Measurements from ENCODE around the gene FGD5.

FGD5 gene

DNA sequence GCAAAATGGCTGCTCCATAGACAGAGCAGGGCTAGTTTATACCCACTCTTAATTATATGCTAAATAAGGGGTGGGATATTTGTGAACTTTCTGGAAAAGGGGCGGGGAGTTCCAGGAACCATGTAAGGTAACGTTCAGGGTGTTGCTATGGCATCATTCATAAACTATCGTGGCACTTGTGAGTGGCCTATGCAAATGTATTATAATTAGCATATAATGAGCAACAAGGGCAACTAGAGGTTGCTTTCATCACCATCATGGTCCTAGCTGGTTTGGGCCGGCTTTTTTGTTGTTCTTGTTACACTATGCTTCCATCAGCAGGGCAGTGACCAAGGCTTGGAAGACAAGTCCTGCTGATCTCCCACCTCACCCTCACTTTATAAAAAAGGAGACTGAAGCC lies 43.2 kb upstream of the FGD5 start:
- Histone ChIP-seq H3K9me2 (ENCODE audit: low read depth, low read length) (no peaks in the 10 kb centered on the region), H3K79me2 (ENCODE audit: insufficient read depth, low read length) (no peaks in the 10 kb centered on the region)

DNA sequence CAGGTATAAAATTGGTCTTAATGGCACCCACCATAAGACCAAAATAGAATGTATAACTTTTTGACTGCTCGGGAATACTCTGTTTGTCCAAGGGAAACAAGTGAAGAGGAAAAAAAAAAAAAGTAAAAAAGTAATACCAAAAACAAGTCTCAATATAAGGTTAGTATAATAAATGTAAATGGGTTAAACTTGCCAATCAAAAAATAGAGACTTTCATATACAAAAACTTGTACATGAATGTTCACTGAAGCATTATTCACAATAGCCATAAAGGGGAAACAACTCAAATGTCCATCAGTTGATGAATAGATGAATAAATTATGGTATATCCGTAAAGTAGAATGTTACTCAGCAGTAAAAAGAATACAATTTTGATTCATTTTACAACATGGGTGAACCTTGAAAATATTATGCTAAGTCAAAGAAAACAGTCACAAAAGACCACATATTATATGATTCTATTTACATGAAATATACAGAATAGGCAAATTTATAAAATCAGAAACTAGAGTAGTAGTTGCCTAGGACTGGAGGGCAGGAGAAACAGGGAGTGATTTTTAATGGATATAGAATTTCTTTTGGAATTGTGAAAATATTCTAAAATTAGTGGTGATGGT lies 39.6 kb upstream of the FGD5 start:
- no peaks in the 10 kb centered on the region for H3K27me3 ChIP-seq (ENCODE audit: insufficient read depth, low read length)
- peaks cover 32% of the 10 kb centered on the region for H3K4me1 ChIP-seq (ENCODE audit: insufficient read depth, low read length, severe bottlenecking)
- no peak overlapping the region for H3K4me2 ChIP-seq (ENCODE audit: low read length)
- H4K20me1 ChIP-seq (ENCODE audit: insufficient read depth, low read length) = no peaks in the 10 kb centered on the region
- H3K9ac ChIP-seq (ENCODE audit: low read length) = no peak overlapping the region
- no peaks in the 10 kb centered on the region for H3K9me2 ChIP-seq (ENCODE audit: low read depth, low read length)
- no peaks in the 10 kb centered on the region for H3K79me2 ChIP-seq (ENCODE audit: insufficient read depth, low read length)
- 0 out of 2 replicates have a peak, but pooled peaks cover 3% of the 10 kb centered on the region for H3K9me3 ChIP-seq (ENCODE audit: low read length)
- no peak overlapping the region for H3K4me3 ChIP-seq (ENCODE audit: low read depth, low read length, poor library complexity, severe bottlenecking)
- TF ChIP-seq, protein P1, sequence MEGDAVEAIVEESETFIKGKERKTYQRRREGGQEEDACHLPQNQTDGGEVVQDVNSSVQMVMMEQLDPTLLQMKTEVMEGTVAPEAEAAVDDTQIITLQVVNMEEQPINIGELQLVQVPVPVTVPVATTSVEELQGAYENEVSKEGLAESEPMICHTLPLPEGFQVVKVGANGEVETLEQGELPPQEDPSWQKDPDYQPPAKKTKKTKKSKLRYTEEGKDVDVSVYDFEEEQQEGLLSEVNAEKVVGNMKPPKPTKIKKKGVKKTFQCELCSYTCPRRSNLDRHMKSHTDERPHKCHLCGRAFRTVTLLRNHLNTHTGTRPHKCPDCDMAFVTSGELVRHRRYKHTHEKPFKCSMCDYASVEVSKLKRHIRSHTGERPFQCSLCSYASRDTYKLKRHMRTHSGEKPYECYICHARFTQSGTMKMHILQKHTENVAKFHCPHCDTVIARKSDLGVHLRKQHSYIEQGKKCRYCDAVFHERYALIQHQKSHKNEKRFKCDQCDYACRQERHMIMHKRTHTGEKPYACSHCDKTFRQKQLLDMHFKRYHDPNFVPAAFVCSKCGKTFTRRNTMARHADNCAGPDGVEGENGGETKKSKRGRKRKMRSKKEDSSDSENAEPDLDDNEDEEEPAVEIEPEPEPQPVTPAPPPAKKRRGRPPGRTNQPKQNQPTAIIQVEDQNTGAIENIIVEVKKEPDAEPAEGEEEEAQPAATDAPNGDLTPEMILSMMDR (IDR thresholded peaks at IDR 0.05; ENCODE audit: low read length) = no peak
- no peak for TF ChIP-seq EZH2 (IDR thresholded peaks at IDR 0.05; ENCODE audit: borderline replicate concordance, low read length)
- no peaks in the 10 kb centered on the region for H3K36me3 ChIP-seq (ENCODE audit: insufficient read depth, low read length)
- H3K27ac ChIP-seq (ENCODE audit: low read depth, low read length, poor library complexity, severe bottlenecking) = no peak overlapping the region
- H2AFZ ChIP-seq (ENCODE audit: low read length) = no peak overlapping the region
- no peaks in the 10 kb centered on the region for H3F3A ChIP-seq (ENCODE audit: insufficient read depth, low read length)

More for the DNA sequence above, 43.2 kb upstream of the FGD5 start:
- Histone ChIP-seq H3K36me3 (ENCODE audit: insufficient read depth, low read length) (no peaks in the 10 kb centered on the region), H3K9ac (ENCODE audit: low read length) (no peak overlapping the region), H3K4me3 (ENCODE audit: low read depth, low read length, poor library complexity, severe bottlenecking) (no peak overlapping the region), H3K9me3 (ENCODE audit: low read length) (0 out of 2 replicates have a peak, but pooled peaks cover 3% of the 10 kb centered on the region), H3K27me3 (ENCODE audit: insufficient read depth, low read length) (no peaks in the 10 kb centered on the region), H2AFZ (ENCODE audit: low read length) (no peak overlapping the region), H3F3A (ENCODE audit: insufficient read depth, low read length) (no peaks in the 10 kb centered on the region), H3K4me1 (ENCODE audit: insufficient read depth, low read length, severe bottlenecking) (peaks cover 45% of the 10 kb centered on the region), H3K4me2 (ENCODE audit: low read length) (no peak overlapping the region), H4K20me1 (ENCODE audit: insufficient read depth, low read length) (no peaks in the 10 kb centered on the region), H3K27ac (ENCODE audit: low read depth, low read length, poor library complexity, severe bottlenecking) (peak overlapping the region; percentile 21)
- TF ChIP-seq, protein P1 (IDR thresholded peaks at IDR 0.05; ENCODE audit: low read length) = no peak
- TF ChIP-seq EZH2 (IDR thresholded peaks at IDR 0.05; ENCODE audit: borderline replicate concordance, low read length) = no peak

- Histone ChIP-seq H3K9ac (ENCODE audit: low read length) (no peak overlapping the region), H3K4me2 (ENCODE audit: low read length) (no peak overlapping the region), H3K27ac (ENCODE audit: low read depth, low read length, poor library complexity, severe bottlenecking) (peak overlapping the region; percentile 35)
Observed at GRCh38 chr3:14780927-14781507, 37.7 kb upstream of the FGD5 start.

More at GRCh38 chr3:14780927-14781507, 37.7 kb upstream of the FGD5 start:
- Histone ChIP-seq H3K9me2 (ENCODE audit: low read depth, low read length) (no peaks in the 10 kb centered on the region), H3K4me1 (ENCODE audit: insufficient read depth, low read length, severe bottlenecking) (peaks cover 19% of the 10 kb centered on the region), H3K79me2 (ENCODE audit: insufficient read depth, low read length) (no peaks in the 10 kb centered on the region), H3K9me3 (ENCODE audit: low read length) (0 out of 2 replicates have a peak, but pooled peaks cover 3% of the 10 kb centered on the region), H2AFZ (ENCODE audit: low read length) (no peak overlapping the region), H3K27me3 (ENCODE audit: insufficient read depth, low read length) (peaks cover 2% of the 10 kb centered on the region; the same call in 1 of the 2 replicates), H4K20me1 (ENCODE audit: insufficient read depth, low read length) (no peaks in the 10 kb centered on the region), H3F3A (ENCODE audit: insufficient read depth, low read length) (no peaks in the 10 kb centered on the region), H3K36me3 (ENCODE audit: insufficient read depth, low read length) (no peaks in the 10 kb centered on the region), H3K4me3 (ENCODE audit: low read depth, low read length, poor library complexity, severe bottlenecking) (no peak overlapping the region)
- TF ChIP-seq, protein P1 (IDR thresholded peaks at IDR 0.05; ENCODE audit: low read length) = peak; percentile 97
- TF ChIP-seq EZH2 (IDR thresholded peaks at IDR 0.05; ENCODE audit: borderline replicate concordance, low read length) = no peak
